ENCODE measurements around the gene XPC.
"Not testable (repeated sequence)": the region's sequence is repeated elsewhere in the genome, so short reads cannot be mapped to it uniquely, and the experiment has no call there.

XPC gene

DNA sequence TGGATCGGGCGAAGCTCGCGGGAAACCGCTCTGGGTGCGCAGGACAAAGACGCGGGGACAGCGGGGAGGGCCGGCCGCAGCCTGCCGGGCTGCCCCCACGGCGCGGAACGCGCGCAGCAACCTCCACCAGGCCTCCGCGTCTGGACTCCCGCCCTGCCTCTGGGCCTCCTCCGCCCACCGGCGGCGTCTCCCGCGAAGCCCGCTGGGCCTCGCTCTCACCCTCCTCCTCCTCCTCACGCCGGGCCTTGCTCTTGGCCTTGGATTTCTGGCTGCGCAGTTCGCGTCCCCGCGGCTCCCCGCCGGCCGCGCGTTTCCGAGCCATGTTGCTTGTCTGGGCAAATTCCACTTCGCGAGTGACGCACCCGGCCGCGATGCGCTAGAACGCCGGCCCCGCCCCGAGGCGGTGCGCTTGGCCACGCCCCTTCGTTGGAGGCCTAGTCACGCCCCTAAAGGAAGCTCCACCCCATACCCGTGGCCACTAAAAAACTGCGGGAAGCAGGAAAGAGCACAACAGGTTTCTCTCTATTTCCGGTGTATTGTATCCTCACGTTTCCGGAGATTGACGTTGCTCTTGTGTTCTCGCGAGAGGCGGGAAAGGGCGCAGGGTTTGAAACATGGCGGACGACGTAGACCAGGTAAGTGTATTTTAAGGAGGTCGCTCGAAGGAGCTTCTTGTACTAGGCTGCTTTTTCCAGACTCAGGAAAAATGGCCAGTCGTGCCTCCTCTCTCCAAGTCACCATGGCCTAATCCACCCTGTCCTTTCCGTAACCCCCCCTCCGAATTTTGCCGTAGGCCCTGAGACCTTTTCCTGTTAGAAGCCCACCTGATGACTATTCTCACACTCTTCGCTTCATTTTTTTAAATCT, at the start of gene XPC, which contains the start of gene LSM3:
Gene XPC (minus strand): TSS at position 355 of the 867 bp plus-strand sequence. CDS start 33 bp downstream, at position 322.
Gene LSM3 (plus strand): TSS at position 571 of the 867 bp plus-strand sequence. CDS start 44 bp downstream, at position 615.
- peak; percentile 91 for DNase-seq (ENCODE audit: low read depth, low spot score)

- DNase-seq (ENCODE audit: low read depth, low spot score), result no peak
Measured at GRCh38 chr3:14227856-14228255, 49.5 kb upstream of the XPC start.

- DNase-seq (ENCODE audit: low read depth, low spot score), result not testable (repeated sequence)
Measured at GRCh38 chr3:14226351-14226750, 48.0 kb upstream of the XPC start.

DNA sequence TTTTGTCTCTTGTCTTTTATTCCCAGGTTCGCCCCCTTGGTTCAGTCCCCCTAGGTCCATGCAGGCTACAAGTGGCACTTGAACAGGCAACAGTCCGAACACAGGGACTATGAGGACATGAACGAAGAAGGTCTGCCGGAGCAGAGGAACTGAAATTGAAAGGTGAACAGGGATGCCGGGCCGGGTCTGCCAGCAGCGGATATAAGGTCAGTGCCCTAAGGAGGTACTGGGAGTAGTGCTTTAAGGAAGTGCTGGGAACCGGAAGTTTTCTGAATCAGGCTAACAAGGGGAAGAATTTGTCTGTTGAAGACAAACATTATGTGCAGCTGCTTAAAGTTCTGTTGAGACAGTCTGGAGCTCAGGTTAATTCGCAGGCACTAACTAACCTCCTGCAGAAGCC, 47.0 kb upstream of the XPC start:
- no peak for DNase-seq (ENCODE audit: low read depth, low spot score)

GRCh38 chr3:14224895-14225294, 46.5 kb upstream of the XPC start:
- DNase-seq (ENCODE audit: low read depth, low spot score), result no peak

DNA sequence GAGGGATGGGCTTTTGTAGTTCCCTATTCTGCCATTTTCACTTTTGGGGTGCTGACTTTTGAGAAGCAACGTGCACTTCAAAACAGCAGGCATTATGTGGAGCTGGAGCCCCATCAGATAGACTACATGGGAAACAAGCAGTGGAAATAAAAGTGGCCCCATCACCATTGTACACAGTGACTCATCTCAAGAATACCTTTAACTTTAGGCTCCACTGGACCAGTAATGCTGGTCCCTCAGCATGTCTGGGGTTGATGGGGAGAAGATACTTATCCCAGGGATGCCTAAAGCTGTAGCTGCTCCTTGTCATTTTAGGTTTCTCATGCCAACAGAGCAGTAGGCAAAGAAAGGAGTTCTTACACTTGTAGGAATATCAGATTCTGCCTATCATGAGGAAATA, 45.2 kb upstream of the XPC start:
- no peak for DNase-seq (ENCODE audit: low read depth, low spot score)

DNA sequence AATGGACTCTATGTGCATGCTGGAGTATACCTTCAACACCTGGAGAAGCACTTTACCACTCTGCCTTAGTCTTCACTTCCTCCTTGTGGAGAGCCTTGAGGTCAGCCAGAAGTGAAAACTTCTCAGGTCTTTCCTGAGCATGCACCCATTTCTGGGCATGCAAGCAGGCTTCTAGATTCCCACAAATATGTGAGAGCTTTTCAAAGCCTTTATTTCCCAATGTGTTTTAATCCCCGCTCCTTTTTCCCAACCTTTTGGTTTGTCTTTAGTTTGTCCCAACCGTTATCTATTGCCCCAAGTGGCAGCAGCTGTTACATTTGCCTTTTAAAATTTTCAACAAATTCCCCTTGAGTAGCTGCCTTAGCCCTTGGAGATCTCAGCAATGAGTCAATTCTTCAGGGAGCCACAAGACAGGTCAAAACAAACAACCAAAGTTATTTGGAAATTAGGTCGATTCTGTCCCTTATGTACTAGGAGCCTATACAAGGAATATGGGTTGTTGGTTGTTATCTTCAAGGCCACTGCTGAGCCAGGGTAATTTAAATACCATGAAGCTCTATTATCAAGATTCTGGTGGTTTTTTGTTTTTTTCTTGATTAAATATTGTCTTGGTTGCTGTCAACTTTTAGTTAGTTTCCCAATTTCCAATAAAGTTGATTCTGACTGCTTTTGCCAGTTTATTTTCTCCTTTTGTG, 44.6 kb upstream of the XPC start:
- no peak for DNase-seq (ENCODE audit: low read depth, low spot score)

DNA sequence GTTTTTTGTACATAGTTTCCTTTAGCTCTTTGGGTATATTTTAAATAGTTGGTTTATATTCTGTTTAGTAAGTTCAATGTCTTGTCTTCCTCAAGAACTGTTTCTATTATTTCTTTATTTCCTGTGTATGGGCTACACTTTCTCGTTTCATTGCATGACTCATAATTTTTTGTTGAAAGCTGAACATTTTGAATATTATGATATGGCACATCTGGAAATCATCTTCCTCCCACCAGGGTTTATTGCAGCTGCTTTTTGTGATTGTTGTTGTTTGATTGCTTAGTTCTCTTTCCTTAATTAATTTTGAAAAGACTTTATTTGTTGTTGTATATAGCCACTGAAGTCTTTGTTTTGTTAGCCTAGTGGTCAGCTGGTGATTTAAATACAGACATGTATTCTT, 44.1 kb upstream of the XPC start:
- no peak for DNase-seq (ENCODE audit: low read depth, low spot score)

- DNase-seq (ENCODE audit: low read depth, low spot score), result no peak
Measured at GRCh38 chr3:14221902-14222301, 43.5 kb upstream of the XPC start.

- DNase-seq (ENCODE audit: low read depth, low spot score), result no peak
Measured at GRCh38 chr3:14220933-14221332, 42.5 kb upstream of the XPC start.

- DNase-seq (ENCODE audit: low read depth, low spot score), result no peak
Measured at GRCh38 chr3:14218355-14218754, 40.0 kb upstream of the XPC start.

- DNase-seq (ENCODE audit: low read depth, low spot score), result peak; percentile 92
Measured at GRCh38 chr3:14216257-14217048, 38.1 kb upstream of the XPC start.

DNA sequence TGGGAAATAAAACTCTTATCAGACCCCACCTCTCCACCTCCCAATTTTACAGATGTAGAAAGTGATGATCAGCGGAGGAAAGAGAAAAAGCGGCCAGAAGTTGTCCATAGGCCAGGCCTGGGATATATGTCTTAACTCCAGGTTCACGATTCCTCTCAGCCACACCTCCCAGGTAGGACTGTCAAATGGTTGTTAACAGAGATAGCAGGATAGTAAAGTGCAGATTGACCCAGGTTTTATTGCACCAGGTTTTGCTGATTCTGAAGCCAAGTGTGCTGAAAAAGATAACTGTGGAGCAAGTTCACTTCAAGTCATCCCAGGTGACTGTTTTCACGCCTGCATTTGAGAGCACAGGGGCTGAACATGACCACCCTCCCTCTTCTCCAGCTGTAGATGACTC, 36.4 kb upstream of the XPC start:
- DNase-seq (ENCODE audit: low read depth, low spot score), result no peak

DNA sequence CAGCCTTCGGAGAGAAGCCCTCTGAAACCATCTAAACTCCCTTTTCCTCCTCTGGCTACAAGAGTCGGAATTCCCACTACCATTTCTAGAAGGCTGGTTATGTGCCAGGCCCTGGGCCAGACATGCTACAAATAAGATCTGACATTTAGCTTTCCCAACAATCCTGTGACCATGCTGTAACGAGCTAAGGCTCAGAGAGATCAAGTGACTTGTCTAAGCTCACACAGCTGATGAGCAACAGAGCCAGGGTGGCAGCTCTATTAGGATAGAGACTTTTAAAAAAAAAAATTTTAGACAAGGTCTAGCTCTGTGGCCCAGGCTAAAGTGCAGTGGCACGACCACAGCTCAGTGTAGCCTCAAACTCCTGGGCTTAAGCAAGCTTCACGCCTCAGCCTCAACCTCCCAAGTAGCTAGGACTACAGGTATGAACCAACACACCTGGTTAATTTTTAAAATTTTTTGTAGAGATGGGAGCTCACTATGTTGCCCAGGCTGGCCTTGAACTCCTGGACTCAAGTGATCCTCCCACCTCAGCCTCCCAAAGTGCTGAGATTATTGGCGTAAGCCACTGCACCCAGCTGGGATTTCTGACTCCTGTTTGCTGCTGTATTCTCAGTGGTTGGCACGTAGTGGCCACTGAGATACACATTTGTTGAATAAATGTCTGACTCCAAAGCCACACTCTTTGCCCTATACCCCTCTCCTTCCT, 34.8 kb upstream of the XPC start:
- no peak for DNase-seq (ENCODE audit: low read depth, low spot score)

GRCh38 chr3:14212032-14212431, 33.6 kb upstream of the XPC start:
- no peak for DNase-seq (ENCODE audit: low read depth, low spot score)

DNA sequence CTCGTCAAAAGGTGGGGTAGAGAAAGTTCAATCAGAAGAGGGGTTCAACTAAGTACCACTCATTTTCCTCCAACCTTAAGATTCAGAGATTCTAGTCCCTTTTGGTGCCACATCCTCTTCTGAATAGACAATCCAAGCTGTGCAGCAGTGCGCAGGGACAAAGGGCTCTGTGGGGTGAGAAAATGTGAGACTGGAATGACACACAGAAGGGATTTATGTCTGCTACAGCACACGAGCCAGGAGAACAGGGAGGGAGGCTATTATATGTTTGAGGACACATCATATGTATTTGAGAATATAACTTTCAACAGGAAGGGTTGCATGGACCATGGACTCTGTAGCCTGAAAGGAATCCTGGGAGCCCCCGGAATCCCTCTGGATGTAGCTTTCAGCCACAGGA, 33.2 kb upstream of the XPC start:
- no peak for DNase-seq (ENCODE audit: low read depth, low spot score)

- DNase-seq (ENCODE audit: low read depth, low spot score), result no peak
Measured at GRCh38 chr3:14210843-14211594, 32.6 kb upstream of the XPC start.

- no peak for DNase-seq (ENCODE audit: low read depth, low spot score)
Measured at GRCh38 chr3:14210290-14210688, 31.9 kb upstream of the XPC start.

DNA sequence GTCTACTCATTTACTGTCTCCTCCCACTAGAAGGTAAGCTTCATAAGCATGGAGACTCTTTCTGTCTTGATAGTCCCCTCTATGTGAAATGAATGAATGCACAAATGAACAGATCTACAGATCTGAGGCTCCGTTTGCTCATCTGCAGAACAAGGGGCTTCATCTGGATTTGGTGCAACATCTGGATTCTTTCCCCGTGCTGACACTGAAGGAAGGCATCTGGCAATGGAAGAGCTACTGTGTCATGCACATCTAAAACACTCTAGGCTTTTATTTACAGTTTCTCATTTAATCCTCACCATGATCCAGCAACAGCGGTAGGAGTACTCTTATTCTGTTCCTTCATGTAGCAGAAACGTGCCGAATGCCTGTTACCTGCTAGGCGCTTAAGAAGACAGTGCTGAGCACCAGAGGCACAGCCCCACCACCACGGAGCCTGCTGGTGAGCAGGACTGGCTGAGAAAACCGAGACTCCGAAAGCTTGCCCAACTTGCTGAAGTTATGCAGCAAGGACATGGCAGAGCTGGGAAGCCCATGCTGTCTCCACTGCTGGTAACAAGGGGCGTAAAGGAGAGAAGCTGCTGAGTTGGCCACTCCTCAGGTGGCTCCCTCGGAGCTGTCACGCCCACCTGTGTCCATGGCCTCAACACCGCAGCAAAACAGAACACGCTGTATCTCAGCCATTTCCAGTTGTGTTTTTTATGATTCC, 31.3 kb upstream of the XPC start:
- no peak for DNase-seq (ENCODE audit: low read depth, low spot score)

DNA sequence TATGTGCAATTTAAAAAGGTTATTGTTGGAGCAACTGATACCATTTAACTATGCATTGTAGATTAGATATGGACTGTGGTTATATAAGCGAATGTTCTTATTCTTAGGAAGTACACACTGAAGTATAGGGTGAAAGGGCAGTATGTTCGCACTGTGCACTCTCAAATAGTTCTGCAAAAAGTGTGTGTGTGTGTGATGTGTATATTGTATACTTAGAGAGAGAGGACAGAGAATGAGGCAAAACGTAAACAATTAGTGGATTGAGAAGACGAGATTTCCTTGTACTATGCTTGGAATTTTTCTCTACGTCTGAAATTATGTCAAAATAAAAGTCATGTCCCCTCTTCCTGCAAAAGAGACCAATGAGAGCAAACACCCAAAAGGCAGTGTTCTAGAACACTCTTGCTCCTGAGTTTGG, 30.6 kb upstream of the XPC start:
- DNase-seq (ENCODE audit: low read depth, low spot score), result no peak

Data from iPS DF 19.7 (cell line).